GM21529 (cell line): ENCODE measurements around the gene TRAM2.
"Not testable (repeated sequence)": the region's sequence is repeated elsewhere in the genome, so short reads cannot be mapped to it uniquely, and the experiment has no call there.

ENCODE experiments used
- ATAC-seq: cut with Tn5 transposase; IDR thresholded peaks from one replicate; pipeline ENCODE4 v1.9.1; 2021; ENCODE audit not compliant: unreplicated experiment

Gene TRAM2

GRCh38 chr6:52496631-52497030, 80.2 kb downstream of the TRAM2 start:
- ATAC-seq = no peak

GRCh38 chr6:52495922-52496321, 80.9 kb downstream of the TRAM2 start:
- no peak for ATAC-seq

GRCh38 chr6:52494298-52495072, 82.4 kb downstream of the TRAM2 start:
- no peak for ATAC-seq

- ATAC-seq = peak; percentile 17
These were observed 83.2 kb downstream of the TRAM2 start for GRCh38 chr6:52493669-52494068.

GRCh38 chr6:52491203-52492069, 85.4 kb downstream of the TRAM2 start:
- ATAC-seq = peak; percentile 66

GRCh38 chr6:52489881-52490280, 87.0 kb downstream of the TRAM2 start:
- no peak for ATAC-seq

- no peak for ATAC-seq
These were observed 93.2 kb downstream of the TRAM2 start for GRCh38 chr6:52483671-52484003.

GRCh38 chr6:52482903-52483670, 93.8 kb downstream of the TRAM2 start:
- no peak for ATAC-seq

GRCh38 chr6:52475307-52475706, 101.6 kb downstream of the TRAM2 start:
- ATAC-seq = no peak

- no peak for ATAC-seq
These were observed 102.7 kb downstream of the TRAM2 start for GRCh38 chr6:52474173-52474572.

- not testable (repeated sequence) for ATAC-seq
These were observed 115.7 kb downstream of the TRAM2 start for GRCh38 chr6:52461194-52461593.

- ATAC-seq = no peak
These were observed 119.8 kb downstream of the TRAM2 start for GRCh38 chr6:52457096-52457495.

- ATAC-seq = no peak
These were observed 122.3 kb downstream of the TRAM2 start for GRCh38 chr6:52454556-52454955.
